Vagina (tissue), 2 donors: Measurements from ENCODE around the gene ADCY7. TPM values are rescaled to one million over a fixed set of nuclear protein-coding genes. Genes with fewer than 3 reads are reported as not detected.

Experiments
- DNase-seq, 2 donors: peaks; one replicate each; pipeline ENCODE4 v3.0.0-alpha.2; 2017; ENCODE audit errors: extremely low spot score in 2 of 2
- H3K27ac ChIP-seq: fragments of 200-600 bp; sonication (generic); one replicate; pipeline ENCODE4 v1.5.1; 2019
- H3K27me3 ChIP-seq: fragments of 200-600 bp; sonication (generic); one replicate; pipeline ENCODE4 v1.5.1; 2019
- H3K36me3 ChIP-seq, 2 donors: fragments of 200-600 bp; sonication (generic); one replicate each; pipeline ENCODE4 v1.5.1; 2017 to 2019
- H3K4me1 ChIP-seq: fragments of 200-600 bp; sonication (generic); one replicate; pipeline ENCODE4 v1.5.1; 2019
- H3K4me3 ChIP-seq, 2 donors: fragments of 200-600 bp; sonication (generic); 1 replicate in 1 of 2; 2 replicates in 1 of 2; pipeline ENCODE4 v1.5.1; 2016 to 2019
- H3K9me3 ChIP-seq: fragments of 200-600 bp; sonication (generic); one replicate; pipeline ENCODE4 v1.5.1; 2019
- POLR2A ChIP-seq, 2 donors: fragments of 450-650 bp; IDR thresholded peaks; one replicate each; pipeline ENCODE4 v1.6.1; 2017; ENCODE audit warnings: antibody characterized with exemption in 2 of 2, mild to moderate bottlenecking in 2 of 2, moderate library complexity in 2 of 2
- POLR2AphosphoS5 ChIP-seq, 2 donors: sonication (generic); formaldehyde crosslinking; IDR thresholded peaks; one replicate each; pipeline ENCODE4 v1.9.0; 2017; ENCODE audit warnings: antibody characterized with exemption in 2 of 2, mild to moderate bottlenecking in 2 of 2, low read depth in 1 of 2; ENCODE audit not compliant: insufficient read depth in 1 of 2
- intact Hi-C: fragments of 100-400 bp; cut with DNase I; formaldehyde crosslinking; loops from one replicate; pipeline ENCODE4 v1.15.1; 2023
- total RNA-seq: library from RNA; depleted of rRNA; stranded (reverse); fragments of >200 nt; gene quantifications from one replicate; pipeline ENCODE4 v1.2.3, GENCODE V29; 2016
- TF ChIP-seq, protein P1 (sequence below), 3 experiments: fragments of 450-650 bp in 2 of 3; fragments of 200-600 bp in 1 of 3; sonication (generic) in 1 of 3; IDR thresholded peaks; one replicate each; pipeline ENCODE4 v1.5.1; 2017 to 2019; ENCODE audit warnings: antibody characterized with exemption in 3 of 3, mild to moderate bottlenecking in 2 of 3, moderate library complexity in 2 of 3

ADCY7 gene
- total RNA-seq, 1 donor from 2014 or later = 18.9 TPM

DNA sequence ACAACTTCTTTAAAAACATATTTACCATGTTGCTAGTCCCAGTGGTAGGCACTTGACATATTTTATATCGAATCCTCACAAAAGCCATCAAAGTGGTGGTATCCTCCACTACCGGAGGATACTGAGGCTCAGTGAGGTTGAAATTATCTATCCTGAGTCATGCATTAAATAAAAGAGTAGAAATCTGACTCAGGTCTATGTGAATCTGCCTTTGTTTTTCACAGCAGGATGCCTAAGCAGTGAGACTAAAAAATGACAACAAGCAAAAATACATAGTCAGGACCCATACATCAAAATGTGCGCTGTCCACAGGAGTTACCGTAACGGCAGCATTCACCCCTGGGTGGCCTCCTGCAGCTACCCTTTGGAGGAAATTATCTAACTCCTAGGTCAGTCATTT lies 84.8 kb downstream of the ADCY7 start:
- no peak for DNase-seq
- no peak overlapping the region for H3K4me3 ChIP-seq
- no peak overlapping the region for H3K27ac ChIP-seq
- H3K4me1 ChIP-seq = no peaks in the 10 kb centered on the region
- H3K36me3 ChIP-seq = peaks cover 0 to 38% of the 10 kb centered on the region in 2 donors
- H3K27me3 ChIP-seq = no peaks in the 10 kb centered on the region
- intact Hi-C loops = no loop called here
- H3K9me3 ChIP-seq = no peaks in the 10 kb centered on the region
- TF ChIP-seq POLR2A (IDR thresholded peaks at IDR 0.05) (no peak), POLR2AphosphoS5 (IDR thresholded peaks at IDR 0.05; ENCODE audit: insufficient read depth in 1 of 2, low read depth in 1 of 2) (no peak)
- TF ChIP-seq, protein P1, sequence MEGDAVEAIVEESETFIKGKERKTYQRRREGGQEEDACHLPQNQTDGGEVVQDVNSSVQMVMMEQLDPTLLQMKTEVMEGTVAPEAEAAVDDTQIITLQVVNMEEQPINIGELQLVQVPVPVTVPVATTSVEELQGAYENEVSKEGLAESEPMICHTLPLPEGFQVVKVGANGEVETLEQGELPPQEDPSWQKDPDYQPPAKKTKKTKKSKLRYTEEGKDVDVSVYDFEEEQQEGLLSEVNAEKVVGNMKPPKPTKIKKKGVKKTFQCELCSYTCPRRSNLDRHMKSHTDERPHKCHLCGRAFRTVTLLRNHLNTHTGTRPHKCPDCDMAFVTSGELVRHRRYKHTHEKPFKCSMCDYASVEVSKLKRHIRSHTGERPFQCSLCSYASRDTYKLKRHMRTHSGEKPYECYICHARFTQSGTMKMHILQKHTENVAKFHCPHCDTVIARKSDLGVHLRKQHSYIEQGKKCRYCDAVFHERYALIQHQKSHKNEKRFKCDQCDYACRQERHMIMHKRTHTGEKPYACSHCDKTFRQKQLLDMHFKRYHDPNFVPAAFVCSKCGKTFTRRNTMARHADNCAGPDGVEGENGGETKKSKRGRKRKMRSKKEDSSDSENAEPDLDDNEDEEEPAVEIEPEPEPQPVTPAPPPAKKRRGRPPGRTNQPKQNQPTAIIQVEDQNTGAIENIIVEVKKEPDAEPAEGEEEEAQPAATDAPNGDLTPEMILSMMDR (IDR thresholded peaks at IDR 0.05) = no peak

GRCh38 chr16:50351952-50352351 lies 85.6 kb downstream of the ADCY7 start:
- Histone ChIP-seq H3K9me3 (no peaks in the 10 kb centered on the region), H3K27me3 (no peaks in the 10 kb centered on the region), H3K4me3 (no peak overlapping the region), H3K4me1 (no peaks in the 10 kb centered on the region), H3K27ac (no peak overlapping the region), H3K36me3 (peaks cover 0 to 38% of the 10 kb centered on the region in 2 donors)
- intact Hi-C loops = no loop called here
- TF ChIP-seq POLR2A (IDR thresholded peaks at IDR 0.05) (no peak), POLR2AphosphoS5 (IDR thresholded peaks at IDR 0.05; ENCODE audit: insufficient read depth in 1 of 2, low read depth in 1 of 2) (no peak)
- TF ChIP-seq, protein P1 (IDR thresholded peaks at IDR 0.05) = no peak
- no peak for DNase-seq

- no peaks in the 10 kb centered on the region for H3K9me3 ChIP-seq
- H3K4me1 ChIP-seq = no peaks in the 10 kb centered on the region
- no peak for DNase-seq
- TF ChIP-seq, protein P1 (IDR thresholded peaks at IDR 0.05) = no peak
- no peak for TF ChIP-seq POLR2AphosphoS5 (IDR thresholded peaks at IDR 0.05; ENCODE audit: insufficient read depth in 1 of 2, low read depth in 1 of 2)
- TF ChIP-seq POLR2A (IDR thresholded peaks at IDR 0.05) = no peak
- H3K27ac ChIP-seq = no peak overlapping the region
- intact Hi-C loops = no loop called here
- peaks cover 0 to 36% of the 10 kb centered on the region in 2 donors for H3K36me3 ChIP-seq
- no peak overlapping the region for H3K4me3 ChIP-seq
- no peaks in the 10 kb centered on the region for H3K27me3 ChIP-seq
Measured at GRCh38 chr16:50354082-50354481, 87.7 kb downstream of the ADCY7 start.

GRCh38 chr16:50354629-50355456 lies 88.5 kb downstream of the ADCY7 start:
- intact Hi-C loops = no loop called here
- Histone ChIP-seq H3K27ac (no peak overlapping the region), H3K9me3 (no peaks in the 10 kb centered on the region), H3K4me3 (no peak overlapping the region), H3K27me3 (no peaks in the 10 kb centered on the region), H3K4me1 (peaks cover 3% of the 10 kb centered on the region), H3K36me3 (peaks cover 0 to 32% of the 10 kb centered on the region in 2 donors)
- TF ChIP-seq POLR2A (IDR thresholded peaks at IDR 0.05) = no peak
- TF ChIP-seq, protein P1 (IDR thresholded peaks at IDR 0.05) = peak in 2 of 3 experiments; percentile 27 to 37
- DNase-seq = no peak

DNA sequence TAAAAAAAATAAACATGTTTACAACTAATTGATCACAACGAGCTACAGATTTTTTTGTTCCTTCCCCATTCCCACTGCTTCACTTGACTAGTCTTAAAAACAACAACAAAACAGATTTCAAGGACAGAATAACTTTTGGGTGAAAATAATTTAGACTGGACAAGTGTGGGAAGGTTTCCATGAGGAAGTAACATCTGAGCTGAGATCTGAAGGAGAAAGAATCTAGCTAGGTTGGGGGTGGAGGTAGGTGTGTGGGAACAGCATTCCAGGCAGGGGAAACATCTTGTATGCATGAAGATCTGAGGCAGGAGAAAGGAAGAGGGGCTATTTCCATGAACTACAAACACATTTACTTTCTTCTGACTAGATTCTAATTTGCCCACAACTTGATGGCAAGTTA lies 93.3 kb downstream of the ADCY7 start:
- peaks cover 34% of the 10 kb centered on the region for H3K4me1 ChIP-seq
- peaks cover 0 to 17% of the 10 kb centered on the region in 2 donors for H3K36me3 ChIP-seq
- H3K4me3 ChIP-seq = no peak overlapping the region
- no peaks in the 10 kb centered on the region for H3K9me3 ChIP-seq
- H3K27me3 ChIP-seq = no peaks in the 10 kb centered on the region
- H3K27ac ChIP-seq = no peak overlapping the region
- TF ChIP-seq POLR2A (IDR thresholded peaks at IDR 0.05) (no peak), POLR2AphosphoS5 (IDR thresholded peaks at IDR 0.05; ENCODE audit: insufficient read depth in 1 of 2, low read depth in 1 of 2) (no peak)
- TF ChIP-seq, protein P1 (IDR thresholded peaks at IDR 0.05) = no peak
- intact Hi-C loops = no loop called here
- no peak for DNase-seq
